Mesendoderm (in vitro differentiated cells): ENCODE data around the gene ETF1.

Experiments used
- DNase-seq: peaks from one replicate; pipeline ENCODE4 v3.0.0; 2013
- H2AK5ac ChIP-seq: 2 replicates; pipeline ENCODE4 v1.6.1; 2013; ENCODE audit warnings: low read length, inconsistent platforms
- H2BK120ac ChIP-seq: 2 replicates; pipeline ENCODE4 v1.6.1; 2013; ENCODE audit warnings: low read depth, mild to moderate bottlenecking, low read length, moderate library complexity, mixed read lengths
- H2BK15ac ChIP-seq: replicated peaks from 2 replicates; pipeline ENCODE4 v1.6.1; 2013; ENCODE audit warnings: low read depth, mild to moderate bottlenecking, moderate library complexity
- H2BK5ac ChIP-seq: 2 replicates; pipeline ENCODE4 v1.6.1; 2013; ENCODE audit warnings: low read length, inconsistent platforms
- H3K18ac ChIP-seq: 2 replicates; pipeline ENCODE4 v1.6.1; 2013; ENCODE audit warnings: mild to moderate bottlenecking, low read length, mixed read lengths
- H3K23ac ChIP-seq: one replicate; pipeline ENCODE4 v1.6.1; 2013; ENCODE audit warnings: low read length
- H3K27ac ChIP-seq: 2 replicates; pipeline ENCODE4 v1.5.1; 2013; ENCODE audit warnings: low read depth, mild to moderate bottlenecking, inconsistent platforms, low read length, moderate library complexity
- H3K27me3 ChIP-seq: 2 replicates; pipeline ENCODE4 v1.6.1; 2013; ENCODE audit warnings: low read length, control low read depth, mild to moderate bottlenecking, inconsistent platforms; ENCODE audit not compliant: insufficient read depth, poor library complexity
- H3K36me3 ChIP-seq: 2 replicates; pipeline ENCODE4 v1.6.1; 2013; ENCODE audit warnings: low read length, inconsistent platforms; ENCODE audit not compliant: control insufficient read depth, insufficient read depth
- H3K4ac ChIP-seq: one replicate; pipeline ENCODE4 v1.6.1; 2013; ENCODE audit warnings: low read depth, mild to moderate bottlenecking, low read length, moderate library complexity
- H3K4me1 ChIP-seq: 2 replicates; pipeline ENCODE4 v1.6.1; 2013; ENCODE audit warnings: low read depth, low read length, inconsistent platforms; ENCODE audit not compliant: control insufficient read depth
- H3K4me2 ChIP-seq: 2 replicates; pipeline ENCODE4 v1.6.1; 2013; ENCODE audit warnings: low read length
- H3K4me3 ChIP-seq: 2 replicates; pipeline ENCODE4 v1.5.1; 2013; ENCODE audit warnings: mild to moderate bottlenecking, low read length
- H3K56ac ChIP-seq: one replicate; pipeline ENCODE4 v1.6.1; 2013; ENCODE audit warnings: low read length
- H3K79me1 ChIP-seq: 2 replicates; pipeline ENCODE4 v1.6.1; 2013; ENCODE audit warnings: low read length, inconsistent platforms
- H3K79me2 ChIP-seq: 2 replicates; pipeline ENCODE4 v1.6.1; 2013; ENCODE audit warnings: mild to moderate bottlenecking, low read length; ENCODE audit not compliant: control insufficient read depth, insufficient read depth
- H3K9ac ChIP-seq: 2 replicates; pipeline ENCODE4 v1.6.1; 2013; ENCODE audit warnings: low read length, inconsistent platforms
- H4K5ac ChIP-seq: one replicate; pipeline ENCODE4 v1.6.1; 2013; ENCODE audit warnings: low read length
- H4K8ac ChIP-seq: one replicate; pipeline ENCODE4 v1.6.1; 2013; ENCODE audit warnings: low read depth, mild to moderate bottlenecking, control low read depth, low read length, moderate library complexity
- WGBS: extraction: QIAGEN DNeasy Blood & Tissue Kit; methylation state at CpG from one replicate; pipeline ENCODE4 v1.1.7; 2013; ENCODE audit warnings: low lambda C conversion rate, missing lambda C conversion rate; ENCODE audit not compliant: insufficient coverage; ENCODE audit errors: extremely low coverage; 5-methylcytosine and 5-hydroxymethylcytosine counted together

Gene ETF1

GRCh38 chr5:138491284-138491648, 51.8 kb downstream of the ETF1 start:
- Histone ChIP-seq H3K79me1 (no peaks in the 10 kb centered on the region), H3K23ac (no peak overlapping the region), H2BK5ac (no peak overlapping the region), H3K56ac (peak overlapping the region; percentile 87), H3K79me2 (no peaks in the 10 kb centered on the region), H3K4me1 (peaks cover 7% of the 10 kb centered on the region), H3K27ac (no peak overlapping the region), H2AK5ac (no peak overlapping the region), H3K36me3 (no peaks in the 10 kb centered on the region), H3K4me3 (no peak overlapping the region), H4K5ac (no peak overlapping the region), H3K4ac (peak overlapping the region; percentile 8), H3K18ac (no peak overlapping the region), H3K9ac (peak overlapping the region; percentile 75), H3K4me2 (peak overlapping the region; percentile 75), H3K27me3 (peaks cover 2% of the 10 kb centered on the region), H2BK15ac (no peak overlapping the region), H2BK120ac (no peak overlapping the region), H4K8ac (no peak overlapping the region)
- no peak for DNase-seq
- WGBS = no CpG with 5 or more reads among the region's 11 CpGs

GRCh38 chr5:138490648-138491283, 52.3 kb downstream of the ETF1 start:
- no peak for DNase-seq
- no peak overlapping the region for H2BK15ac ChIP-seq
- no peak overlapping the region for H2AK5ac ChIP-seq
- H4K5ac ChIP-seq = no peak overlapping the region
- H3K79me1 ChIP-seq = no peaks in the 10 kb centered on the region
- no peak overlapping the region for H3K9ac ChIP-seq
- no peaks in the 10 kb centered on the region for H3K36me3 ChIP-seq
- H2BK5ac ChIP-seq = no peak overlapping the region
- H3K27me3 ChIP-seq = peaks cover 2% of the 10 kb centered on the region
- no peak overlapping the region for H3K18ac ChIP-seq
- H3K4me3 ChIP-seq = no peak overlapping the region
- H3K4ac ChIP-seq = no peak overlapping the region
- H3K4me2 ChIP-seq = no peak overlapping the region
- peaks cover 7% of the 10 kb centered on the region for H3K4me1 ChIP-seq
- H4K8ac ChIP-seq = no peak overlapping the region
- no CpG with 5 or more reads among the region's 12 CpGs for WGBS
- H3K27ac ChIP-seq = no peak overlapping the region
- no peak overlapping the region for H2BK120ac ChIP-seq
- no peak overlapping the region for H3K56ac ChIP-seq
- H3K23ac ChIP-seq = no peak overlapping the region
- H3K79me2 ChIP-seq = no peaks in the 10 kb centered on the region

GRCh38 chr5:138489683-138490061, 53.4 kb downstream of the ETF1 start:
- Histone ChIP-seq H3K4me1 (peaks cover 7% of the 10 kb centered on the region), H3K4me2 (no peak overlapping the region), H3K27ac (no peak overlapping the region), H3K23ac (no peak overlapping the region), H4K5ac (no peak overlapping the region), H2AK5ac (no peak overlapping the region), H3K4ac (no peak overlapping the region), H2BK120ac (no peak overlapping the region), H3K79me2 (no peaks in the 10 kb centered on the region), H3K9ac (no peak overlapping the region), H3K56ac (no peak overlapping the region), H2BK15ac (no peak overlapping the region), H3K79me1 (no peaks in the 10 kb centered on the region), H2BK5ac (no peak overlapping the region), H4K8ac (no peak overlapping the region), H3K27me3 (peaks cover 2% of the 10 kb centered on the region), H3K4me3 (no peak overlapping the region), H3K36me3 (no peaks in the 10 kb centered on the region), H3K18ac (no peak overlapping the region)
- WGBS = no CpG with 5 or more reads among the region's 5 CpGs
- no peak for DNase-seq

- H3K79me2 ChIP-seq = no peaks in the 10 kb centered on the region
- WGBS = no CpG with 5 or more reads among the region's 5 CpGs
- DNase-seq = no peak
These were observed 54.5 kb downstream of the ETF1 start for GRCh38 chr5:138488481-138488945.

GRCh38 chr5:138482638-138483037, 60.4 kb downstream of the ETF1 start:
- no CpG with 5 or more reads among the region's 4 CpGs for WGBS
- Histone ChIP-seq H3K4me3 (no peak overlapping the region), H3K79me2 (no peaks in the 10 kb centered on the region)

More at GRCh38 chr5:138488481-138488945, 54.5 kb downstream of the ETF1 start:
- Histone ChIP-seq H2AK5ac (no peak overlapping the region), H3K4ac (no peak overlapping the region), H3K4me2 (no peak overlapping the region), H4K8ac (no peak overlapping the region), H3K4me1 (peaks cover 7% of the 10 kb centered on the region), H3K23ac (no peak overlapping the region), H3K18ac (no peak overlapping the region), H3K36me3 (no peaks in the 10 kb centered on the region), H3K27ac (no peak overlapping the region), H3K79me1 (no peaks in the 10 kb centered on the region), H4K5ac (no peak overlapping the region), H3K4me3 (no peak overlapping the region), H3K56ac (no peak overlapping the region), H3K9ac (no peak overlapping the region), H2BK120ac (no peak overlapping the region), H2BK15ac (no peak overlapping the region), H3K27me3 (peaks cover 2% of the 10 kb centered on the region), H2BK5ac (no peak overlapping the region)

GRCh38 chr5:138476918-138477317, 66.1 kb downstream of the ETF1 start:
- H3K4me2 ChIP-seq = no peak overlapping the region
- no peak overlapping the region for H3K4ac ChIP-seq
- no peak overlapping the region for H3K4me3 ChIP-seq
- no CpG with 5 or more reads among the region's 7 CpGs for WGBS
- no peaks in the 10 kb centered on the region for H3K36me3 ChIP-seq
- H3K23ac ChIP-seq = no peak overlapping the region
- no peak overlapping the region for H3K9ac ChIP-seq
- H4K8ac ChIP-seq = no peak overlapping the region
- H3K18ac ChIP-seq = no peak overlapping the region
- no peak for DNase-seq
- H2AK5ac ChIP-seq = no peak overlapping the region
- no peak overlapping the region for H2BK15ac ChIP-seq
- H2BK5ac ChIP-seq = no peak overlapping the region
- no peak overlapping the region for H3K56ac ChIP-seq
- no peaks in the 10 kb centered on the region for H3K79me2 ChIP-seq
- no peaks in the 10 kb centered on the region for H3K27me3 ChIP-seq
- H4K5ac ChIP-seq = no peak overlapping the region
- no peak overlapping the region for H3K27ac ChIP-seq
- no peak overlapping the region for H2BK120ac ChIP-seq
- H3K79me1 ChIP-seq = no peaks in the 10 kb centered on the region
- H3K4me1 ChIP-seq = no peaks in the 10 kb centered on the region

More at GRCh38 chr5:138482638-138483037, 60.4 kb downstream of the ETF1 start:
- no peak overlapping the region for H2BK15ac ChIP-seq
- no peak overlapping the region for H2BK5ac ChIP-seq
- no peak for DNase-seq
- H3K4me1 ChIP-seq = no peaks in the 10 kb centered on the region
- no peak overlapping the region for H3K4me2 ChIP-seq
- no peaks in the 10 kb centered on the region for H3K79me1 ChIP-seq
- no peak overlapping the region for H3K56ac ChIP-seq
- H3K23ac ChIP-seq = no peak overlapping the region
- H3K18ac ChIP-seq = no peak overlapping the region
- no peak overlapping the region for H3K4ac ChIP-seq
- H2BK120ac ChIP-seq = no peak overlapping the region
- H3K36me3 ChIP-seq = no peaks in the 10 kb centered on the region
- H4K5ac ChIP-seq = no peak overlapping the region
- H3K27ac ChIP-seq = no peak overlapping the region
- H2AK5ac ChIP-seq = no peak overlapping the region
- no peak overlapping the region for H3K9ac ChIP-seq
- peaks cover 2% of the 10 kb centered on the region for H3K27me3 ChIP-seq
- no peak overlapping the region for H4K8ac ChIP-seq
